Retina (tissue), 1 donor: ENCODE results near the gene TEDC2.
"Not testable (repeated sequence)": the region's sequence is repeated elsewhere in the genome, so short reads cannot be mapped to it uniquely, and the experiment has no call there.

Experiments
- DNase-seq: peaks from one replicate; pipeline ENCODE4 v3.0.0-alpha.2; 2016

Gene TEDC2

DNA sequence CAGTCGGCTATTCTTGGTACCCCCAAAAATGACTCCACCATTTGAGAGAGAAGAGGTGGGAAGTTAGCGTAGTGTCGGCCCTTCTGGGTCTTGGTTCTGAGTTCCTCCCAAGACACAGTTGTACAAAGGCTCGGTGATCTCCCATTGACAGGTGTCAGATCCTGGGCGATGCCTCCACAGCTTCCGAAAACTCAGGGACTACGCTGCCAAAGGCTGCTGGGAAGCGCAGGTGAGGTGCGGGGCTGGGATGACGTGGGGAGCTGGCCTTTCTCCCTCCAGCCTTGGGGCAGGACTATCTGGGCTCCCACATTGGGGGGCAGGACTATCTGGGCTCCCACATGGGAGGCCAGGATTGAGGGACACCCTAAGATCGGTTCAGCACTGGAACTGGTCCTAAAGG lies 20.3 kb upstream of the TEDC2 start:
- DNase-seq, result no peak

DNA sequence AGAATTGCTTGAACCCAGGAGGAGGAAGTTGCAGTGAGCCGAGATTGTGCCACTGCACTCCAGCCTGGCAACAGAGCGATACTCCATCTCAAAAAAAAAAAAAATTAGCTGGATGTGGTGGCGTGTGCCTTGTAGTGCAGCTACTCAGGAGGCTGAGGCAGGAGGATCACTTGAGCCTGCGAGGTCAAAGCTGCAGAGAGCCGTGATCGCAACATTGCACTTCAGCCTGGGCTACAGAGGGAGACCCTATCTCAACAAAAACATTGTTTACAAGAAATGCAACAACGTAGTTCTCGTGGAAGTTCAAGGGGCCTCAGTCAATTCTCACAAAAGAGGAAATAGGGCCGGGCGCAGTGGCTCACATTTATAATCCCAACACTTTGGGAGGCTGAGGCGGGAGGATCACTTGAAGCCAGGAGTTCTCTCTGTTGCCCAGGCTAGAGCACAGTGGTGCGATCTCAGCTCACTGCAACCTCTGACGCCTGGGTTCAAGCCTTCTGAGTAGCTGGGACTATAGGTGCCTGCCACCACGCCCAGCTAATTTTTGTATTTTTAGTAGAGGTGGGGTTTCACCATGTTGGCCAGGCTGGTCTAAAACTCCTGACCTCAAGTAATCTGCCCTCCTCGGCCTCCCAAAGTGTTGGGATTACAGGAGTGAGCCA lies 18.6 kb upstream of the TEDC2 start:
- not testable (repeated sequence) for DNase-seq

DNA sequence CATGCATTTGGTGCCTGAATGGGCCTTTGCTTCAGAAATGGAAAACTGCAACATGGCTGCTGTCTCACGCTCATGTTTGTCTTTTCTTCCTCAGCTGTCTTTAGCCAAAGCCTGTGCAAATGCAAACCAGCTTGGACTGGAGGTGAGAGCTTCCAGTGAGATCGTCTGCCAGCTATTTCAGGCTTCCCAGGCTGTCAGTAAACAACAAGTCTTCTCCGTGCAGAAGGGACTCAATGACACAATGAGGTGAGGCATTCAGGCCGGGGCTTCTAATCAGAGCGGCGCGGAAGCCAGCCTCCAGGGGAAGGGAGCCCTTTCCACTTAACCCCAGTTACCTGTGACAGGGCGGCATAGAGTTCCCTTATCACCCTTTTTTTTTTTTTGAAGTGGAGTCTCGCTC lies 16.4 kb upstream of the TEDC2 start:
- DNase-seq, result no peak

DNA sequence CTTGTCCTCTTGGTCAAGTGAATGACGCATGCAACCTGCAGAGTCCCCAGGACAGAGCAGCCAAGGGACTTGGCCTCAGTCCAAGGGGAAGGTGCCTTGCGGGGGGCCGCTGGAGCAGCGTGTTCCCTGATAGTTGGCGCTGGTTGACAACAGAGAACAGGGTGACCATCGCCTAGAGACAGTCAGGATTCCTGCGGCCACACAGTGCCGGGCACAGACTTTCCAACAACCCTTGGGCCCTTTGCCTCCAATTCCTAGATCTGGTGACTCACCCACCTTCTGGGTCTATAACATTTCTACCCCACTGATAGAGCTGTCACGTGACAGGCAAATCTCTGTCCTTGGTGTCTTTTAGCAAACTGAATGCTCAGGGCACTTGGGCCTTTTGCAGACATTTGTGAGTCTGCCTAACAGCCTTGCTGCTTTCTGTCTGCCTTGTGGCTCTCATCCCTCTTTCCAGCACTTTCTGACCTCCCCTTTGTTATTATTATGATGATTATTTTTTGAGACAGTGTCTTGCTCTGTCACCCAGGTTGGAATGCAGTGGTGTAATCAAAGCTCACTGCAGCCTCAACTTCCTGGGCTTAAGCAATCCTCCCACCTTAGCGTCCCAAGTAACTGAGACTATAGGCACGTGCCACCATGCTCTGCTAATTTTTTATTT lies 11.9 kb upstream of the TEDC2 start:
- no peak for DNase-seq

DNA sequence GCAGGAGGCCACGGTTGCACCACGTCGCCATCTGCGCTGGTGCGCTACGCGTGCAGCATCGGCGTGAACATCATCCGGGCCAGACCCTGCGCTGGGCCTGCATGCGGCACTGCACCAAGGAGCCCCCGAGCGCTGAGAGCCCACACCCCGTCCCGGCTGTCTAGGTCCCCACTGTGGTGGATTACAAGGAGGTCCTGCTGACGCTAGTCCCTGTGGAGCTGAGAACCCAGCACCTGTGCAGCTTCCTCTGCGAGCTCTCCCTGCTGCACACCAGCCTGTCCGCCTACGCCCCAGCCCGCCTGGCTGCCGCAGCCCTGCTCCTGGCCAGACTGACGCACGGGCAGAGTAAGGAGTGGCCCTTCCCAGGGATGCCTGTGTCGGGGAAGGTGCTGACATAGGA lies 10.8 kb upstream of the TEDC2 start:
- DNase-seq, result no peak

DNA sequence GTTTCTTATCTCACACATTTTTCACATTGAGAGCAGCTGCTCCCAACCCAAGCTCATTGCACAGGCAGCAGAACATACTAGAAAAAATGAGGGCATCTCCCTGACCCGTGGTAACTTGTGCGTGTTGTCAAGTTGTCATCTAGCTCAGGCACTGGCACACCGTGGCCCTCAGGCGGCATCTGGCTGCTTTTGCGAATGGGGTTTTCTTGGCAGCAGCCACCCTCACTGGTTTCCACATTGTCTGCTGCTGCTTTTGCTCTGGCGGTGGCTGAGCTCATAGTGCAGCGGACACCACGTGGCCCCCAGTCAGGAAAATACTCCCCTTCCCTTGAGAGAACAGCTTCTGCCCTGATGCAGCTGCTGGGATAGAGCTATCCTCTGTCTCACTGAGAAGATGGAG lies 9.4 kb upstream of the TEDC2 start:
- DNase-seq, result no peak

DNA sequence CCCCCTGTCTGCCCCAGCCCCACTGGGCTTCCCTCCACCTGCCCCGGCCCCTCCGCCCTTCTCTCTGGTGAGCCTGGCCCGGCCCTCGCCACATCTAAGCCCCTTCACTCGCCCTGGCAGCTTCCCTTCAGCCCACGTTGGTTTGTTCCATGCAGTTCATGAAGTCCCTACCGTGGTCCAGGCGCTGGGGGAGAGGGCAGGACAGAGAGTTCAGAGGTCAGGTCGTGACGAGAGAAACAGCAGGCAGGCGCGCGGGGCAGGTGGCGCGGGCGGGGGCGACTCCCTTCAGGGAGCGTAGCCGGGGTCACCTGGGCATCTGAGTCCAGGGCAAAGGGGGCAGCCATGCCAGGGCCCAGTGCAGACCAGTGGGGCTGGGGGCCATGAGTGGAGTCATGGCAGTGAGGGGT lies 8.9 kb upstream of the TEDC2 start:
- no peak for DNase-seq

DNA sequence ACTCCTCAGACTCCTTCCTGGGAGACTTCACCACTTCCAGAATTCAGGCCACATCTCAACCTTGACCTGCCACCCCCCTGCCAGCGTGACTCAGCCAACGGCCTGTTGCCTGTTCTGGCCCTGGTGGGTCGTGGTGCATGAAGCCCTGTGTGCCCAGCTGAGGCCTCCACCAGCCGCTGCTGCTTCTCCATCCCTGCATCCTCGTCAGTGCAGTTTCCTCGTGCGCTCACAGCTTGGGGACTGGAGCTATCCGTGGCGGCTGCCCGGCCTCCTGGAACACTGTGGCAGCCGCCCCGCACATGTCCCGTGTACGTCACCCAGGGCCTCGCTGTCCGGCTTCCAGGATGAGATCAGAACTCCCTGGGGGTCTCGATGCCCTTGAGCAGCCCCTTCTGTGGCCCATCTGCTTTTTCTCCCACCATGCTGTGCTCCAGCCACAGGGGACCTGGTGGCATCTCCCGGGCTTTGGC lies 8.0 kb upstream of the TEDC2 start:
- no peak for DNase-seq

DNA sequence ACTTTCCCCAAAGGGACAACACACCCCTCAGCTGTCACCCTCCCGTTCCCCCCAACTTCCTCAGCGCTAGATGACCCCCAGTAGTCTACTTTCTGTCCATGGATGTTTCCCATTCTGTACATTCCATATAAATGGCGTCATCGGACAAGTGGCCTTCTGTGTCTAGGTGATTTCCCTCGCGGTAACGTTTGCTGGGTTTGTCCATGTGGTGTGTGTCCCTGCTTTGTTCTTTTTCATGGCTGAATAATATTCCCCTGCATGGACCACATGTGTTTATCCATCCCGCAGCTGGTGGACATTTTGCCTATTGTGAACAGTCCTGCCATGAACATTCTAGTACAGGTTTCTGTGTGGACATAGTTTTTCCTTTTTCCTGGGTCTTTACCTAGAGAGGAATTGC lies 7.3 kb upstream of the TEDC2 start:
- no peak for DNase-seq

DNA sequence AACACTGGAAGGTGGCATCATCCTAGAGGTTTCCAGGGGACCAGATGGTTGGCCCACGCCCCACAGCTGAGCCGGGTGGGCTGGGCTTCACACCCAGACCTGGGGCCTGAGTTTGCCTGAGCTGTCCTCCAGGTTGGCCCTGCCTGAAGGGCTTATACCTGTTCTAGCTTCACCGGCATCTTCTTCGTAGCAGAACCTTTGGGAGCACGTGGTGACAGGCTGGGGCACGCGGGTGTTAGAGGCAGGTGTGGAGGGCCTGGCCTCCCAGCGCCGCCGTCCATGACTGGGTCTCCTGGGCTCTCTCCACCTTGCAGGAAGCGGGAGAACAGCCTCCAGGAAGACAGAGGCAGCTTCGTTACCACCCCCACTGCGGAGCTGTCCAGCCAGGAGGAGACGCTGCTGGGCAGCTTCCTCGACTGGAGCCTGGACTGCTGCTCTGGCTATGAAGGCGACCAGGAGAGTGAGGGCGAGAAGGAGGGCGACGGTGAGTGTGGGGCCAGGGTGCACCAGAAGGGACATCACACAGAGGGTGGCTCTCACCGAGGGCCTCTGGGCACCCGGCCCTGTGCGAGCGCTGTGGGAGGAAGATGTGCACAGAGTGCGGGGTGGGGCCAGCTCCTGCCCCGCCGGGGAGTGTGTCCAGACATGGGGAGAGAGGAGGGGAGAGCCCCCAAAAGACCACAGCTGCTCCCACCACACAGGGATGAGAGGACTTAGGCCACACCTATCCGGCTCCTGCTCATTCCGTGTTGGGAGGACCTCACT lies 4.6 kb upstream of the TEDC2 start:
- no peak for DNase-seq

DNA sequence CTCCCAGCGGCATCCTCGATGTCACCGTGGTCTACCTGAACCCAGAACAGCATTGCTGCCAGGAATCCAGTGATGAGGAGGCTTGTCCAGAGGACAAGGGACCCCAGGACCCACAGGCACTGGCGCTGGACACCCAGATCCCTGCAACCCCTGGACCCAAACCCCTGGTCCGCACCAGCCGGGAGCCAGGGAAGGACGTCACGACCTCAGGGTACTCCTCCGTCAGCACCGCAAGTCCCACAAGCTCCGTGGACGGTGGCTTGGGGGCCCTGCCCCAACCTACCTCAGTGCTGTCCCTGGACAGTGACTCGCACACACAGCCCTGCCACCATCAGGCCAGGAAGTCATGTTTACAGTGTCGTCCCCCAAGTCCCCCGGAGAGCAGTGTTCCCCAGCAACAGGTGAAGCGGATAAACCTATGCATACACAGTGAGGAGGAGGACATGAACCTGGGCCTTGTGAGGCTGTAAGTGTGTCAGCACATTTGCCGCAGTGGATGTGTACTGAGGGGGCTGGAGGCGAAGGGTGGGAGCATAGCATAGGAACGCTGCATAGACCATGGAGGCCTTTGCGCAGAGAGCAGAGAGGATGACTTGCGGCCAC lies 3.3 kb upstream of the TEDC2 start:
- DNase-seq, result no peak

DNA sequence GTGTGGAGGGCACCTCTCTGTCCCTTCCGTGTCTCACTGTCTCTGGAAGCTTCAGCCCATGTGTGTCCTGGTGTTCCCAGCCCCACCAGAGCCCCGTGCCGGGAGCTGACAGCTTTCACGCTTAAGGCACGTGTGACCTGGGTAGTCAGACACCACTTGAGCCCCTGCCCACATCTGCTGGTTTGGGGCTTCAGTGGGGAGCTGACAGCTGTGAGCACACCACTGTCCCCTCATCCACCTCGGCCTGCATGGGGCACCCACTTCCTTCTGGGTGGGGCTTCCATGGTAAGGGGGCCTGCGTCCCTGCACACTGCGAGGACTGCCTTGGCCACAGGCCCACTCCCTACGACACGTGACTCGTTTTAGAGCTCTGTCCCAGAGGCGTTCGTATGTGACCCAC lies 2.6 kb upstream of the TEDC2 start:
- no peak for DNase-seq

DNA sequence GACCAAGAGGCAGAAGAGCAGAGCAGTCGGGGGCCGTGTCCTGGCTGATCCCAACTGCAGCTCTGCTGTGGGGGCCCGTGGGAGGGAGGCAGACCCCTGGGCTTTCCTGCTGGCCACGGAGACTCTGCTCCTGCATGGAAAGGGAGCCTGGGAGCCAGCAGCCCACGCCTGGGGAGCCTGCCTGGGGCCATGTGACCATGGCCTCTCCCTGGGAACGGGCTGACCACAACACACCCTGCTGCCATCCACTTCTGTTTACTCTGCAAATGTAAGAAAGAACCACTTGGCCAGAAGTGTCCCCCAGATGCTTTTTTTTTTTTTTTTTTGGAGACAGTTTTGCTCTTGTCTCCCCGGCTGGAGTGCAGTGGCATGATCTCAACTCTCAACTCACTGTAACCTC lies 2.0 kb upstream of the TEDC2 start:
- no peak for DNase-seq

DNA sequence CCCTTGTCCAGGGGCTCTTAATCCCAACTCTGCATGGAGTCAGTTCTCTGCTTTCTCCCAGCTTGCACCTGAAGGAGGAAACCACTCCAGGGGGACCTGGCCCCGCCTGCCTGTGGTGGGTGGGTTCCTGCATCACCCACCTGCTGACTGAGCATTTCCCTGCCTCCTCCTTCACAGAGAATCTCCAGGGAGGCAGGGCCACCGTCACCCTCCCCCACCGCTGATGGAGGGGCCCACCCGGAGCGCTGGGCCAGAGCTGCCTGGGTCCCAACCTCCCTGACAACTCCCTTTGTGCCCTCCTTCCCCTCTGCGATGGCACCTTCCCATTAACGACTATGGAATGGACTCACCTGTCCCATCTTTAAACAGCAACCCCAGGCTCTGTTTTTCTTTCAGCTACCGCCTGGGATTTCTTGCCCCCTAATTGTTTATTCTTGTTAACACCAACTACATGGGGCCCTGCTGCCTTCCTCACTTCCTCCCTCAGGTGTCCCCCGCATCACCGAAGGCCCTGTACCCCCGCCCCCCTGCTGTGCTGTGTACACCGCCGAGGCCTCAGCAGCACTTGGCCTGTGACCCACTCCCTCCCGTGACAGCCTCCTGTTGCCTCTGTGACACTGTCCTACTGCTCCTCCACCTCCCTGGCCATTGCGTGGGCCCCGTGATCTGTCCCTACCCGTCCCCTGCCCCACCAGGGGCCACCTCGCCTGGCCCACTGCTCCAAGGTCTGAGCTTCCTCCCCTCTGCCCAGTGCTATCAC lies 842 bp upstream of the TEDC2 start:
- no peak for DNase-seq

DNA sequence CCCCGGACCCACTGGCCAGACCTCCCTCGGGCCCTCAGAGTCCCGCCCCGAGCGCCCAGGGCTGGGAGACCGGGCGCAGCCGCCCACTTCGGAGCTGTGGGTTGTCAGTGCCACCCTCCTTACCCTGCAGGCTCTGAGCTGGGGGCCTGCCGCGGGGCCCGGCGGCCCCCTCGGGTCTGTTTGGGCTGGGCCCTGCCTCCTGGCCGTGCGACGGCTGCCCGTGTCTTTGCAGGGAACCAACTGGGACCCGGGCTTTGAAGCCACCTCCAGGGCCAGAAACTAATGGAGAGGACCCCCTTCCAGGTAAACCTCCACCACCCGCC lies 443 bp downstream of the TEDC2 start:
- DNase-seq, result no peak

DNA sequence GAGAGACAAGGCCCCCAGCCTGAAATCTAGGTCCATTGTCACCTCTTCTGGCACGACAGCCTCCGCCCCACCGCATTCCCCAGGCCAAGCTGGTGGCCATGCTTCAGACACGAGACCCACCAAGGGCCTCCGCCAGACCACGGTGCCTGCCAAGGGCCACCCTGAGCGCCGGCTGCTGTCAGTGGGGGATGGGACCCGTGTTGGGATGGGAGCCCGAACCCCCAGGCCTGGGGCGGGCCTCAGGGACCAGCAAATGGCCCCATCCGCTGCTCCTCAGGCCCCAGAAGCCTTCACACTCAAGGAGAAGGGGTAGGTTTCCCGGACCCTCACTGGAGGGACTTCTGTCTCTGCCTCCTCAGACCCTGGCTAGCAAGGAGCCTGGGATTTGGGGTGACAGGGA lies 1.0 kb downstream of the TEDC2 start:
- no peak for DNase-seq

DNA sequence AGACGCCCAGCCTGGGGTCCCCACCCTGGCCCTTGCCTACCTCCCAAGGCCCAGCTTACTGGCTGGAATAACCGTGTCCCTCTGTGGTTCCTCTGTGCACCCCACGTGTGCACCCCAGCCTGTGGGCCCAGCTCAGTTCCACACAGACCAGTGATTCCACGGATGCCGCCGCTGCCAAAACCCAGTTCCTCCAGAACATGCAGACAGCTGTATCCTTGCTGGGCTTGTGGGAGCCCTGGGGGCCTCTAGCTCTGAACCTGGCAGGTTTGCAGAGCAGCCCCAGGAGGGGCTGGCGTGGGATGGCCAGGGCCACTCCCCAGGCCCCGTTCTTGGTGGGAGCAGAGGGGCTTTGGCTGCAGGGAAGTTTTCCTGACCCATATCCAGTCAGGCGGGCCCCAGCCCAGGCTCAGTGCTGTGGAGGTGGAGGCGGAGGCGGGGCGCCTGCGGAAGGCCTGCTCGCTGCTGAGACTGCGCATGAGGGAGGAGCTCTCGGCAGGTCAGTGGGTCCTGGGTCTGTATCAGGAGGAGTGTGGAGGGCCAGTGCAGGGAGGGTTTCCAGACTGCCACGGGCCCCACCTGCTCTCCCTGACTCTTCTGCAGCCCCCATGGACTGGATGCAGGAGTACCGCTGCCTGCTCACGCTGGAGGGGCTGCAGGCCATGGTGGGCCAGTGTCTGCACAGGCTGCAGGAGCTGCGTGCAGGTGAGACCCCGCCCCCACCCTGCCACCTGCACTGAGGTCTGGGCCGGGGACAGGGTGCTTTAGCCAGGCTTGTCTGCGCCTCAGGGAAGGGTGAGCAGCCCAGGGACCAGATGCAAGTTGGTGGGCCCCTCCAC lies 2.3 kb downstream of the TEDC2 start:
- no peak for DNase-seq

DNA sequence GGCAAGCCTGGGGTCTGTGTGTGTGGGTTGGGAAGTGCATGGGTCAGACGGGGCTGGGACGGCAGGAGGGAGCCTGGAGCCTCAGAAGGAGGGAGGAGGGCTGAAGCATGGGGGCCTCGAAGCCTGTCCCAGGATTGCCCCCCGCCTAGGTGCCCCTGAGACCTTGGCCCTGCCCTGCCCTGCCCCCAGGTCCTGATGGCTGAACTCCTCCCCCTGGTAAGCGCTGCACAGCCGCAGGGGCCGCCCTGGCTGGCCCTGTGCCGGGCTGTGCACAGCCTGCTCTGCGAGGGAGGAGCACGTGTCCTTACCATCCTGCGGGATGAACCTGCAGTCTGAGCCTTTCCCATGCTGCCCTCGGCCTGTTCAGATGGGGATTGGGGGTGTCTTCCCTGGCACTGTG lies 4.4 kb downstream of the TEDC2 start:
- no peak for DNase-seq

DNA sequence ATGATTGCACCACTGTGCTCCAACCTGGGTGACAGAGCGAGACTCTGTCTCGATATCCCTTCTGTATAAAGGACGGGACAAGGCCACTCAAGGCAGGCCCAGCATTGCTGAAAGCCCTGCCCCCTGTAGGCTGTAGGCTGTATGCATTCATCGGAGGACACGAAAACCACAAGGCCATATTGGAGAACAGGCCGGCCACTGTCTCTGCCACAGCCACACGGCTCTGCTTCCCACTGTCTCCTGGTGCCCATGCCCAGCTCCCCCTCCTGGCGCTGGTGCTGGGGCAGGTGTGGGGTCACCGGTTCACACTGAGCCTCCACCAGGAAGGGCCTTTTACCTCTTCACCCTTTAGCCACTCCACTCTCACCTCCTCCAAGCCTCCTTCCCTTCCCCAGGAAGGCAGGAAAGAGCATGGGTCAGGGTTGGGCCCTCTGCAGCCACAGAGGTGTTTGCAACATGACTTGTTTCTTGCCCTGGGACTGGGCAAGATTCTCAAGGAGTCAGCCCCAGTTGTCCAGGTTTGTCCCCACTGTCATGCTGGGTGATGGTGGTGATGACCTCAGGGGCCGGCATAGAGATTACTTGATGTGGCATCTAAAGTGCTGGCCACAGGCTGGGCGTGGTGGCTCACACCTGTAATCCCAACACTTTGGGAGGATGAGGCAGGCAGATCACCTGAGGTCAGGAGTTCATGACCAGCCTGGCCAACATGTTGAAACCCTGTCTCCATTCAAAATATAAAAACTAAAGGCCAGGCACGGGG lies 5.9 kb downstream of the TEDC2 start:
- no peak for DNase-seq

DNA sequence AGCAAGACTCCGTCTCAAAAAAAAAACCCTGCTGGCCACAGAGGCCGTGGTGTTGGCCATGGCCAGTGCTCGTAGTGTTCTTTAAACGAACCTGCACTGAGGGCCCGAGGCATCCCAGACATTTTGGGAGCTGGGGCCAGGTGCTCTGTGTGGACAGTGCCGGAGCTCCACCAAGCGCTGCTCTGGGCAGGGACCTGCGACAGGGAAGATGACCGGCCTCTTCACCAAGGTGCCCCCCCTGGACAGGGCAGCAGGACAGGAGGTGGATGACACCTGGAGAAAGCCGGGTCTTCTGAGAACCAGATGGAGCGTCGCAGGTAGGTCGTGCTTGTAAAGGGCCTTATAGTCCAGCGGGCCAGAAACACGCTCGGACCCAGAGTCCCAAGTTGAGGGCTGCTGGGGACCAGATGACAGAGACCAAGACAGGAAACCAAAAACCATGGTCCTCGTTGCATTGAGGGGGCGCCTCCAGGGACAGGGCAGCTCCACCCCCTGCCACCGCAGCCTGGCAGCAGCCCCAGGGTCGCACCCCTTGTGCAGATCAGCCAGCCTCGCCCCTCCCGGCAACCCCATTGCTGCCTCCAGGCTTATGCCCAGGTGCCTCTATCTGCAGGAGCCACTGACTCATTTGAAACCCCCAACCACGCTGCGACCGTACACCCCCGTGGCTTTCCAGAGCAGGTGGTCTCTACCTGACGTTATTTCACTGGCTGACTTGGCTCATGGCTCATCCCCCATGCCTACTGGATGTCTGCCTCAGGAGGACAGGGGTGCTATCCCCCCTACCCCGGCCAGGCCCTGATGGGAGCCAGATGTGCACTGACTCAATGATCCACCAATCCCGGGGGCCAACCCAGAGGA lies 7.0 kb downstream of the TEDC2 start:
- DNase-seq, result no peak
